ENCODE results near the gene MIOX.
A peak's percentile ranks its signal among the peaks of the same experiment; 100 is the strongest.

- no peak for TF ChIP-seq CTCF (IDR thresholded peaks at IDR 0.05 in 8 of 11, conservative IDR thresholded peaks at IDR 0.05 in 3 of 11)
- no peak for TF ChIP-seq POLR2A (IDR thresholded peaks at IDR 0.05)
- peak in 1 of 3 donors; percentile 34 for TF ChIP-seq POLR2AphosphoS5 (IDR thresholded peaks at IDR 0.05)
Observed at GRCh38 chr22:50455201-50455600, 31.5 kb upstream of the MIOX start.
